Middle frontal gyrus (tissue), 1 donor: ENCODE results near the gene NME9.

Experiments
- DNase-seq: peaks from one replicate; pipeline ENCODE4 v3.0.0-alpha.2; 2015; ENCODE audit warnings: low spot score; ENCODE audit errors: extremely low spot score

Gene NME9

DNA sequence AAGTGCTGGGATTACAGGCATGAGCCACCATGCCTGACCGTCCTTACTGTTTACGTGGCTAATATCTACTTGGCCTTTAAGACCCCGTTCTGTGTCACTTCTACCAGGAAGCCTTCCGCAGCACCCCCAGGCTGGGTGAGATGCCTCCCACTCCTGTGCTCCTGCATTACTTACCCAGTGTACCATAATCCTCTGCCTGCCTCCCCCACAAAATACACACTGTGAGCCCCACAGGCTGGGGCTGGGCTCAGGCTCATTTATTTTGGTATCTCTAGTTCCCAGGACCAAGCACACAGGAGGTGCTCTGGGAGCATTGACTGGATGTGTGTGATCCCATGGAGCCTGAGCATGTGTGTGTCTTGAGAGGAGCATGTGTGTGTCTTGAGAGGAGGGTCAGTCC, 33.7 kb upstream of the NME9 start:
- DNase-seq: no peak

- DNase-seq: no peak
Measured at GRCh38 chr3:138362538-138362937, 32.9 kb upstream of the NME9 start.

DNA sequence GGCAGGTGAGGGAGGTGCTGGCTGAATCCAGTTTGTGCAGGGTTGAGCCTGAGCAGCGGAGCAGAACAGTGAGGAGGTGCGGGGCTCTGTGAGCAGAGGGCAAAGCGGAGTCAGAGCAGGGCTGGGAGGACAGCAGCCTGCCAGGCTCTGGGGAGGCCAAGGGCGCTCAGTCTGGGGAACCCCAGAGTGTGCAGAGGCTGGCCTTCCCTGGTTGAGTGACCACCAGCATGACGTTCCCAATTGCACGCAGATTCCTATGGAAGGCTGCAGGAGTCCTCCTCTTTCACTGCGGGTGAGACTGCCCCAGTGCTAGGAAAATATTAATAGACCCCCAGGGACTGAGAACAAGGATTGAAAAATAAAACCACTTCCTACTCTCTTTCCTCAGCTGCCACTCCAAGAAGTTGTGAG, 31.9 kb upstream of the NME9 start:
- no peak for DNase-seq

DNA sequence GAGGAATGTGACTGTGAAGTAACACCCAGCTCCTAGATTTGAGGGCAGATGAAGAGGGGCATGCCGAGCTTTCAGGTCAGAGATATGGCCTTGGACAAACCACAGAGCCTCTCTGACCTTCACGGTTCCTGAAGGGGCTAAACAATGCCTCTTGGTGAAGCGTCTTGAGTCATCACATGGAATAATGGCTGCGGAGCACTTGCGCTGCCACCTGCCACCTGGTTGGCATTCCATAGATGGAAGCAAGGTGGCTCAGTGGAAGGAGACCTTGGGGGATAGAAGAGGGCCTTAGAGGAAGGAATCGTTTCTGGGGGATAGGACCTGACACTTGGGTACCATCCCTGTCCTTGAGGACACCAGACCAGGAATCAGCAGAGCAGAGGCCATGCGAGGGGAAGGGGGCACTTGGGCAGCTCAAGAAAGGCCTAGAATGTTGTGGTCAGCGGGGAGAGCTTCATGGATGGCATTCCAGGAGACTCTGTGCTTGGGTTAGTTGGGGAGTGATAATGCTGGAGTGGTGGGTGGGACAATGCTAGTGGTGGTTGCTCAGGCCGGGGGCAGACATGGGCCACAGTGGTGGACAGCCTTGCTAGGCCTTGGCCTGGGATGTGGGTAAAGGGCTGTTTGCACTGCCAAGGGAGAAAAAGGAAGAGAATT, 31.3 kb upstream of the NME9 start:
- DNase-seq: no peak

DNA sequence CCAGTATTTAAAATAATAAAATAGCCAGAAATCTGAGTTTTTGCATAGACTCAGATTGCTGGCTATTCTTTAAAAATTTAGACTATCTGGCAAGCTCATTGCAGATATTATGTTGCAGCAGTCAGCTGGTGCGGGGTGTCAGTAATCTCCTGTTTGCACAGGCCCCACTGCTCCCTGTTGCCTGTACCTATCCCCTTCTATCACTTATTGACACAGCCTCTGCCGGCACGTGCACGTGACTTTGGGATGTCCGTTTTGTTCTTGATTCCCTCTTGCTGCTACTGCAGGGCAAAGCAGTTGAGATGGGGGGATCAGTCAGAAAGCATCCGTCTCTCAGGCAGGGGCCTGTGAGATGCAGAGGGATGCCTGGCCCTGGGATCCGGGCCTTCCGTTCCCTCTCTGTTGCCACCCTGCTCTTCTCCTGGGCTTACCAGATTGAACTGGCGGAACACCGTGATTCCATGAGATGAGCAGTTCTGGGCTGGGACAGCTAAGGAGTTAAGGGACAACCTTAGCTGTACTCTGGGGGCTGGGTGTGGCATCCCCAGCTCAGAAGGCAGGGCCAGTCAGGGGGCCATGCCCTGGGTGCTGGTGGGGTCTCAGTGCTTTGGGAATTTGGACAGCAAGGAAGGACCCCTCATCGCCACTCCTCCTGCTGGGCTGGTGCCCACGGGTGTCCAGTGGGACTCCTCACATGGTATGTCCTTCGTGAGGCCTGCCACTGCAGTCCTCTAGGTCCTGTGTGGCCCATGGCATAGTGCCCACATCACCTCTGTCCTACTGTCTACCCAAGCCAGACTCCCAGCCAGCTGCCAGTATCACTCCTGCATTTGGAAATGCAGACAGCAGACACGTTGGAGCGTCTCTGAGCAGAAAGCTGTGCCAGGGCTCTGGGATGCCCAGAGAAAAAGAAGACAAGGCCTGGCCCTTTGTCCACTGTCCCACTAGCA, 30.5 kb upstream of the NME9 start:
- no peak for DNase-seq

GRCh38 chr3:138359148-138359918, 29.7 kb upstream of the NME9 start:
- DNase-seq: no peak

GRCh38 chr3:138356730-138357405, 27.2 kb upstream of the NME9 start:
- DNase-seq: no peak

- DNase-seq: no peak
Measured at GRCh38 chr3:138355071-138355470, 25.4 kb upstream of the NME9 start.

DNA sequence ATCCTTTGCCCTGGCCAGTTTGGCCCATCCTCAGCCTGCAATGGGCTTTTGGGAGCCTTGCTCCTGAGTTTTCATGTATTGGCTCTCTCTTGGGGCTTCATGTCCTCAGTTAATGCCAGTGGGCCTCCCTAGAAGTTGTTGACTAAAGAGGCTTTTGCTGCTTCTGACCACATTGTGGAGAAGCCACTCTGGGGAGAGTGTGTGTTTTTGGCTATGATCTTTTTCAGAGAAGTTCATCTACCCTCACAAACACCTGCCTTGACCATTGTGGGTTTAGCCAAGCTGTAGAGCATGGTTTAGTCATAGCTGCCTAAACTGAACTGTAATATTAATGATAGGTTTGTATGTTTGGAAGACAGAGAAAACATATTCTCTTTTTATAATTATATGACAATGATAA, 24.7 kb upstream of the NME9 start:
- no peak for DNase-seq

GRCh38 chr3:138351916-138352550, 22.4 kb upstream of the NME9 start:
- no peak for DNase-seq

- DNase-seq: no peak
Measured at GRCh38 chr3:138351151-138351550, 21.5 kb upstream of the NME9 start.

GRCh38 chr3:138349926-138350665, 20.4 kb upstream of the NME9 start:
- no peak for DNase-seq

- no peak for DNase-seq
Measured at GRCh38 chr3:138348754-138349739, 19.4 kb upstream of the NME9 start.

DNA sequence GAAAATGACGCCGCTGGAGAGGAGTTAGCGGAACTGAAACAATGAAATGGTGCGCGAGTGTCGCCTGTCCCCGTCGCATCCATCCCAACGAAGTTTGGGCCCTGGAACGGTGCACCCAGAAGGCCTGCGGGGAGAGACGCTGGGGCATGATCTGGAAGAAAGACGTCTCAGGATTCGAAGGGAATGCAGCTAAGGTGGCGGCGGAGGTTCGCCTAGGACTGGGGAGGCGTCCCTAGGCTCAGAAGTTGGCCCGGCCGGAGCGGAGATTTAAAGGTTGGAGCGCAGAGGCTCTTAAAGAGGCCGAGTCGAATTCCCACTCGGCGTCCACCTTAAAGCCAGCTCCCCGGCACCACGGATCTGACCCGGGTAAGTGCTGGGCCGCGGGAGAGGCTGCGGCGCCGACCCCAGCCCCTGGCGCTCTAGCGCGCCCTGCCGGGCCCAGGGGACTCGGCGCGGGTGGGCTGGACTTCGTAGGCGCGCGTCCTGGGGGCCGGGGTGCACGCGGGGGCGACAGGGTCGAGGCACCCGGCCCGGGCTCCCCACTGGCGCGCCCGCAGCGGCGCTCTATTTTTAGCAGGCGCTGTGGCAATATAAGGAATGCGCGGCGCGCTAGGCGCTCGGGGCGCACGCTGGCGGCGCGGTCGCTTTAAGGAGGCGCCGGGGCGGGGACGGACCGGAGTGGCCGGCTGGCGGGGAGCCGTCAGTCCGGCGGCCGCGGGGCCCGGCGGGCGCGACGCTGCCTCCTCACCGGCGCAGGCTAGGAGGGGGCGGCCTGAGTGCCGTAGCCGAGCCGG, 18.5 kb upstream of the NME9 start, which contains the start of gene MRAS:
Gene MRAS, plus strand, starts transcription at position 620 of the 794 bp plus-strand sequence. CDS start 24,305 bp downstream, outside the sequence.
- no peak for DNase-seq

DNA sequence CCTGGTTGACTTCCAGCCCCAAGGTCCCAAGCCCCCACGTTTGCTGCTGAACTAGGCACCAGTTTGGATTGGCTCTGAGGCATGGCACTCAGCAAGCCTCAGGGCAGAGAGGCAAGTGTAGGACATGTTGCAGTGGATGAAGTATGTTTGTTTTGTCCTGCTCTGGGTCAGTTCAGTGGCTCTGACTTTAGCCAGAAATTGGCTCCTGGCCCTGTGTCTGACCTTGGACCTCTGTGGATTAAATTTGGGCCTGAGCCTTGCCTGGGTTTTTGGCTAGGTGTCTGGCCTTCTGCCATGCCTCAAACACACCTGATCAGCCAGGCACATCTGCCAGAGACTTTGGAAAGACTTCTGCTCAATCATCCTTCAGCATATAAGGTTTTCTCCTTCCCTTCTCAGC, 15.1 kb upstream of the NME9 start:
- no peak for DNase-seq

DNA sequence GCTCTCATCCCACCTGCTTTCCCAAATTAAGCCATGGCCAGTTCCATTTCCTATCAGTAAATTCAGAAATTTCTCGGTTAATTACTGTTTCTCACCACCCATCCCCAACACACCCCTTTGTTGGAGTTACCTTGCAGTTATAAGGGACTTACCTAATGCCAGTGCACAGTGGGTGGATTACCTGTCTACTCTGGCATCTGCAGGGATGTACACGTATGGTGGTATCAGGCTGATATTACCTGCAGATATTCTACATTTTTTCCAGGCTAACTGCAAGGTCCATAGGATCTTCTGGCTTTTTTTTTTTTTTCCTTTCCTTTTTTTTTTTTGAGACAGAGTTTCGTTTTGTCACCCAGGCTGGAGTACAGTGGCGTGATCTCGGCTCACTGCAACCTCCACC, 10.9 kb upstream of the NME9 start:
- no peak for DNase-seq

DNA sequence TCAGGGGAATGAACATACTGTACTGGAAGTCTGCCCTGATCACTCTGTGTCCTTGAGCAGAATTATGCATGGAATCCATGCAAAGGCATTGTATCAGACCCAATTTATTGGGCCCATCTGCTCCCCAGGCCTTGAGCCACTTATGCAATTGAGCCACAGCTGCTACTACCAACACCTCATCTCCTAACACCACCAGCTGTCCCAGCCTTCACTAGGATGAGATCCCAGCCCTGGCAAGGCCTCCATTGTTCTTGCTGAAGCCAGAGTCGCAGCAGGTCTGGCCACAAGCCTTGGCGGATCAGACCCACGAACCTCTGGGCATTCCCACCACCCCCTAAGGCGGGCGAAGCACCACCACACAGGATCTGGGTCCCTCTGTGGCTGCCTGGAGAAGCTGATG, 9.2 kb upstream of the NME9 start:
- no peak for DNase-seq

- DNase-seq: no peak
Measured at GRCh38 chr3:138338244-138338643, 8.6 kb upstream of the NME9 start.
